ENCODE measurements around the gene CPNE7.

Gene CPNE7

GRCh38 chr16:89575247-89576152, at the start of gene CPNE7:
TSS of gene CPNE7 (plus strand) at chr16:89575758. CDS start at chr16:89575898, 140 bp downstream.
- FAIRE-seq: no peak

DNA sequence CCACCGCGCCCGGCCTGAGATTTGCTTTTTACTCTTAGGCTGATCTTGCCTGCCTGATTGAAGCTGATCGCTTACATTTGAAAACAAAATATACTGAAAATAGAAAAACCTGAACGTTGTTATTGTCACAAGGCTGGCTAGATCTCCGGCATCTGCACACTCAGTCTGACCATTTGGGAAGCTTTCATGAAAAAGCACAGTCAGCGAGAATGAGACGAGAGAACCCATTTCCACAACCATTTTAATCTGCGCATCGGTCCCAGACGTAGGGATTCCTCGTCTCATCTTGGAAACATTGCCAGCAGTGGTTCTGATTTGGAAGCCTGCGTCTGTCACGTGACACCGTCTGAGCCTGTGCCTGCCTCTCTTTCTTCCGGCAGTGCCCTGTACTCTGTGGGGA, 46.5 kb upstream of the CPNE7 start:
- no peak for FAIRE-seq

DNA sequence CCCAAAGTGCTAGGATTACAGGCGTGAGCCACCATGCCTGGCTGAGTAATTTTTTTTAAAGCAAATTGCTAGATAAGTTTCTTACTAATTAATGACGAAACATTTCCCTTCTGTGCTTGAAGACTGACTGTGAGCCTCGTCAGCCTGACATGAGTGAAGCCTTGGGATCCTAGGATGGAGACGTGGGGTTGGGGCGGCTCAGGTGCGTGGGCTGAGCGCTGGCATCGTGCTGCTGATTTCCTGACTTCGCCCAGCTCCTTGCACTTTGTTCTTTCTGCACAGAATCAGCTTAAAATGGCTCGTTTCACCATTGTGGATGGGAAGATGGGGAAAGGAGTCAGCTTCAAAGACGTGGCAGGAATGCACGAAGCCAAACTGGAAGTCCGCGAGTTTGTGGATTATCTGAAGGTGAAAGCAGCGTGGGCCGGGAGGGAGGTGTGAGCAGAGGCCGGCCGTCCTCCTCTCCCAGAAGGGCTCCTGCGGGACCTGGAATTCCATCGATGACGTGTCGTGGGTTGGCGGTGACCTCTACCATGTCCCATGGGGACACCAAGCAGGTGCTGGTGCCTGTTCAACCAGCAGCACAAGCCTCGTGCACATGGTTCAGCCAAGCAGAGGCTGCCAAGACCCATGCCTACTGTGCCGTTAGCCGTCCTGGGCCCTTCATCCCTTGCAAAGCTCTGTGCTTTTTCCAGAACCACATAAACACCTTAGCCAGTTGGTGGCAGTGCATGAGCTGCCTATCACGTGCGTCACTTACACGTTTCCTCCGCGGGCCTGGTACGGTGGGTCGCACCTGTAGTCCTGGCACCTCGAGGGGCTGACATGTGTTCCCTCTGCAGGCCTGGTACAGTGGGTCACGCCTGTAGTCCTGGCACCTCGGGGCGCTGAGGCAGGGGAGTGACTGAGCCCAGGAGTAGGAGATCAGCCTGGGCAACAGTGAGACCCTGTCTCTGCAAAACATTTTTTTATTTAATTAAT, 44.9 kb upstream of the CPNE7 start:
- no peak for FAIRE-seq

DNA sequence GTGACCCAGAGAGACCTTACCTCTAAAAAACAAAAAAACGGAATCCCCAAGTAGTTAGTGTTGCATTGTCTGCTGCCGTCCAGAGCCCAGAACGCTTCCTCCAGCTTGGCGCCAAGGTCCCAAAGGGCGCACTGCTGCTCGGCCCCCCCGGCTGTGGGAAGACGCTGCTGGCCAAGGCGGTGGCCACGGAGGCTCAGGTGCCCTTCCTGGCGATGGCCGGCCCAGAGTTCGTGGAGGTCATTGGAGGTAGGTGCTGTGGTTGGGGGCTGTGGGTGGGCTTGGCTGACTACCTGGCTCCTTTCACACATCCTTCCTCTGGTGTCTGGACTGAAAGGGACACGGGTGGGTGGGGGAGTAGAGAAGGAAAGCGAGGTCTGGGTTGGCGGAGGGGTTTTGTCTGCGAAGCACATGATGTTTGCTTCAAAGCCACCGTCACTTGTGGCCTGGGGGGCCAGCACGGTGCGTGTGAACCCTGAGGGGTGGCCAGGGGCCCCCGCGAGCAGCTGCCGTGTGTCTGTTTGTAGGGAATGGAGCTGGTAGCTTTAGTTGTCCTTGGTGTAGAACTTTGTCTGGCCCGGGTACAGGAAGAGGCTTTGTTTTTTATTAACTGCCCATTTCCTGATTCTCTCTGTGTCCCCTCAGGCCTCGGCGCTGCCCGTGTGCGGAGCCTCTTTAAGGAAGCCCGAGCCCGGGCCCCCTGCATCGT, 43.6 kb upstream of the CPNE7 start:
- FAIRE-seq: no peak

GRCh38 chr16:89534252-89534756, 41.3 kb upstream of the CPNE7 start:
- no peak for FAIRE-seq

- FAIRE-seq: no peak
Measured at GRCh38 chr16:89536371-89536770, 39.2 kb upstream of the CPNE7 start.

GRCh38 chr16:89536886-89537548, 38.5 kb upstream of the CPNE7 start:
- no peak for FAIRE-seq

DNA sequence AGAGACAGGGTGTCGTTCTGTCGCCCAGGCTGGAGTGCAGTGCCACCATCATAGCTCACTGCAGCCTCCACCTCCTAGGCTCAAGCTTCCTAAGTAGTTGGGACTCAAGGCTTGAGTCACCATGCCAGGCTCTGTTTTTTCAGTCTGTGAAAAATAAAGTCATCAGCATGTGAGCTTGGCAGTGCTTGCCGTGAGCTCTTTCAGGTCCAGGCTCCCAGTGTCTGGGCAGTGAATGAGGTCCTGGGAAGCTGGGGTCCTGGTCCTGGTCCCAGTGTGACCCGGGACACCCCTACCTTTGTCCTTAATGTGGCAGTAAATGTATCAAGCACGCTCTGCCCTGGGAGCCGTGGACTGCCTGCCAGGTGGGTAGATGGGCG, 38.0 kb upstream of the CPNE7 start:
- no peak for FAIRE-seq

GRCh38 chr16:89538286-89538685, 37.3 kb upstream of the CPNE7 start:
- FAIRE-seq: no peak

GRCh38 chr16:89540557-89540956, 35.0 kb upstream of the CPNE7 start:
- no peak for FAIRE-seq

DNA sequence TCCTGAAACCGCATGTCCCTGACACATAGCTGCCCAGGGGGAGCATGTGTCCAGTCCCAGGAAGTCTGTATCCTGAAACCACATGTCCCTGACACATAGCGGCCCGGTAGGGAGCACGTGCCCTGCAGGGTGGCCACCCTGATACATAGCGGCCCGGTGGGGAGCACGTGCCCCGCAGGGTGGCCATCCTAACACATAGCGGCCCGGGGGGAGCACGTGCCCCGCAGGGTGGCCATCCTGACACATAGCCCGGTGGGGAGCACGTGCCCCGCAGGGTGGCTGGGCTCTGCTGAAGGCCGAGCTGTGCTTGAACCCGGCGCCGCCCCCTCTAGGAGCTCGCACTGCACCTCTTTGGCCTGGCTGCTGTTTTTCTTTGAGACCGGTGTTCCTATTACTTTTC, 33.8 kb upstream of the CPNE7 start:
- FAIRE-seq: no peak

- no peak for FAIRE-seq
Measured at GRCh38 chr16:89544113-89544512, 31.4 kb upstream of the CPNE7 start.

- no peak for FAIRE-seq
Measured at GRCh38 chr16:89544713-89545043, 30.9 kb upstream of the CPNE7 start.

- no peak for FAIRE-seq
Measured at GRCh38 chr16:89545044-89545830, 30.3 kb upstream of the CPNE7 start.

DNA sequence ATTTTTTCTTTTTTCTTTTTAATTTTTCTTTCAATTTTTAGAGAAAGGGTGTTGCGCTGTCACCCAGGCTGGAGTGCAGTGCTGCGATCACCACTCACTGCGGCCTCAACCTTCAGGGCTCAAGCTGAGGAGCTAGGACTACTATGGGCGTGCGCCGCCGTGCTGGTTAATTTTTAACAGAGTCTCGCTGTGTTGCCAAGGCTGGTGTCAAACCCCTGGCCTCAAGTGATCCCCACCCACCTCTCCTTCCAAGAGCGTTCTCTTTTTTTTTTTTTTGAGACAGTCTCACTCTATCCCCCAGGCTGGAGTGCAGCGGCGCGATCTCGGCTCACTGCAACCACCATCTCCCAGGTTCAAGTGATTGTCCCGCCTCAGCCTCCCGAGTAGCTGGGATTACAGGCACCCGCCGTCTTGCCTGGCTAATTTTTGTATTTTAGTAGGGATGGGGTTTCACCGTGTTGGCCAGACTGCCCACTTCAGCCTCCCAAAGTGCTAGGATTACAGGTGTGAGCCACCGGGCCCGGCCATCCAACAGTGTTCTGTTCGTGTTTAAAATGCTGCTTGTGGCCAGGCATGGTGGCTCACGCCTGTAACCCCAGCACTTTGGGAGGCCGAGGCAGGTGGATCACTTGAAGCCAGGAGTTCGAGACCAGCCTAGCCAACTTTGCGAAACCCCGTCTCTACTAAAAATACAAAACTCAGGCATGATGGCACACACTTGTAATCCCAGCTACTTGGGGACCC, 29.6 kb upstream of the CPNE7 start:
- FAIRE-seq: no peak

GRCh38 chr16:89546781-89547180, 28.8 kb upstream of the CPNE7 start:
- no peak for FAIRE-seq

GRCh38 chr16:89547291-89547690, 28.3 kb upstream of the CPNE7 start:
- no peak for FAIRE-seq

DNA sequence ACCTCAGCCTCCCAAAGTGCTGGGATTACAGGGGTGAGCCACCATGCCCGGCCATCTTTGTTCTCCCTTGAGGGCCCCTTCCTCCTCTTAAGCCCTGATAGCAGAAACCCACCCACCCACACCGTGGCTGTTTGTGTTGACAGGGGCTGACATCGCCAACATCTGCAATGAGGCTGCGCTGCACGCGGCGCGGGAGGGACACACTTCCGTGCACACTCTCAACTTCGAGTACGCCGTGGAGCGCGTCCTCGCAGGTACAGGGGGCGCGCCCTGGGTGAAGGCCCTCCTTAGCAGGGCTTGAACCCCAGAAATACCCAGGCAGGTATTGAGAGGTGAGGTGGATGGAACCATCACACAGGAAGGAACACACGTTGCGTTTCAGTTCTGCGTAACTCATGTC, 27.7 kb upstream of the CPNE7 start:
- FAIRE-seq: no peak

- FAIRE-seq: no peak
Measured at GRCh38 chr16:89548344-89549006, 27.1 kb upstream of the CPNE7 start.

GRCh38 chr16:89549007-89549700, 26.4 kb upstream of the CPNE7 start:
- FAIRE-seq: no peak

Measured in islet of Langerhans (tissue), 1 donor.